NAMALWA (cell line): ENCODE data around the gene ASCC1.

Experiments used
- DNase-seq: peaks from one replicate; pipeline ENCODE4 v3.0.0-alpha.2; 2015; ENCODE audit warnings: low spot score

ASCC1 gene

GRCh38 chr10:72081772-72082590 lies 134.1 kb downstream of the ASCC1 start:
- DNase-seq: no peak

- DNase-seq: no peak
Measured at GRCh38 chr10:72081210-72081609, 134.9 kb downstream of the ASCC1 start.

GRCh38 chr10:72080042-72080975 lies 135.8 kb downstream of the ASCC1 start:
- DNase-seq: no peak

- DNase-seq: peak; percentile 75
Measured at GRCh38 chr10:72079356-72079755, 136.7 kb downstream of the ASCC1 start.

GRCh38 chr10:72077275-72077990 lies 138.6 kb downstream of the ASCC1 start:
- no peak for DNase-seq

- DNase-seq: no peak
Measured at GRCh38 chr10:72076756-72077155, 139.3 kb downstream of the ASCC1 start.

GRCh38 chr10:72075376-72076115 lies 140.5 kb downstream of the ASCC1 start:
- no peak for DNase-seq

GRCh38 chr10:72074574-72075375 lies 141.3 kb downstream of the ASCC1 start:
- no peak for DNase-seq

- no peak for DNase-seq
Measured at GRCh38 chr10:72073708-72074573, 142.1 kb downstream of the ASCC1 start.

GRCh38 chr10:72072639-72073038 lies 143.4 kb downstream of the ASCC1 start:
- no peak for DNase-seq

GRCh38 chr10:72072046-72072445 lies 144.0 kb downstream of the ASCC1 start:
- no peak for DNase-seq

GRCh38 chr10:72069751-72070526 lies 146.1 kb downstream of the ASCC1 start:
- no peak for DNase-seq

GRCh38 chr10:72068901-72069446 lies 147.1 kb downstream of the ASCC1 start:
- DNase-seq: no peak

GRCh38 chr10:72068126-72068765 lies 147.8 kb downstream of the ASCC1 start:
- no peak for DNase-seq

GRCh38 chr10:72067463-72068125 lies 148.5 kb downstream of the ASCC1 start:
- DNase-seq: no peak

GRCh38 chr10:72066318-72067284 lies 149.5 kb downstream of the ASCC1 start:
- DNase-seq: no peak
